GM19467 (cell line): ENCODE data around the gene AOX1.
"Not testable (repeated sequence)": the region's sequence is repeated elsewhere in the genome, so short reads cannot be mapped to it uniquely, and the experiment has no call there.

Experiments used
- ATAC-seq: cut with Tn5 transposase; IDR thresholded peaks from one replicate; pipeline ENCODE4 v1.9.1; 2021; ENCODE audit warnings: mild to moderate bottlenecking, moderate library complexity; ENCODE audit not compliant: unreplicated experiment

The AOX1 gene

GRCh38 chr2:200600549-200601225 is 14.9 kb downstream of the AOX1 start:
- no peak for ATAC-seq

GRCh38 chr2:200602584-200602983 is 16.8 kb downstream of the AOX1 start:
- no peak for ATAC-seq

GRCh38 chr2:200603972-200604371 is 18.2 kb downstream of the AOX1 start:
- no peak for ATAC-seq

DNA sequence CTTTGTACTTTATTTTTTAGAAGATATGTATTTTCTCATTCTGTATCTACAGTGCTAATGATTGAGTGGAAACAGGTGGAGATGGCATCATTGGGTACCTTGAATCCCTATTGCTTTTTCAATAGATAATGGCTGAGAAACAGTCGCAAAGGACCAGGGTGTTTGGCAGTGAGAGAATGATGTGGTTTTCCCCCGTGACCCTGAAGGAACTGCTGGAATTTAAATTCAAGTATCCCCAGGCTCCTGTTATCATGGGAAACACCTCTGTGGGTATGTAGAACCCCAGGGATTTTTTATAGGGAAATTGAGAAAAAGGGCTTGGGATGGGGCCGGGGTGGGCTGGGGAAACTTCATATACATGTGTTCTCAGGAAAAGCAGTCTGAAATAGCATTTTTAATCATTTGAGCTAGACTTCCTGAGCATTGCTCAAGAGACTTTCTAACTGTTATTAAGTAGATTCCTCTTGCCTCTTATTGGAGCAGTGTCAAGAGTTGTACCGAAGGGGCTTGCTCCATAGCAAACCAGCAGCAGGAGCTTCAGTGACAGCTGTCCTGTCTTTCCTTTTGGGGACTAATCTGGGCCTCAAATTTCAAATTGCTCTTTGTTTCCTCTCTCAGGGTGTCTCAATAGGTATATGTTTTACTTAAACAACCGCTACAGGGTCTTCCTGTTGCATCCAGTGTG is 18.9 kb downstream of the AOX1 start:
- ATAC-seq = no peak

DNA sequence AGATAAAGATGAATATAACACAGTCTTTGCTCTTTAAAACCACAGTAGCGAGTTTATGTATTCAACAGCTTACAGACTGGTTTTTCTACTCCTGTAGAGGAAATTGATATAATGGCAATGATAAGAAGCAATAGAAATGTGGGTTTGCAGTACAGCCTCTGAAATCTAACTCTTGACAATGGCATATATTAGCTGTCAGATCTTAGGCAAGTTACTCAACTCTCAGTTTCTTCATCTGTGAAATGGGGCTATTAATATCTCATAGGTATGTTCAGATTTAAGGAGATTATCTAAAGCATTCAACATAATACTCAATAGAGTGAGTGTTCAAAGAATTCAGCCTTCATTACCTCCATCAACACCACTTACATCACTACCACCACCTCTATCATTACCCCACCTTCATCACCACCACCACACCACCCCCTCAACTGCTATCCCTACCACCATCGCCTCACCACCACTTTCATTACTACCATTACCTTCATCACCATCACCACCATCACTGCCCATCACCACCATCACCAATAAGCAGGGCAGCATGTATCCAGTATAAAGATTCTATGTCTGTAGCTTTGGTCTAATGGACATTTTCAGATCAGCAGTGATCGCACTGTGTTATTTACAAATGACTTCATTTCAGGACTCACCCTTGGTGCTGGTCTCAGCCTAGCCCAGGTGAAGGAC is 22.7 kb downstream of the AOX1 start:
- ATAC-seq = no peak

- no peak for ATAC-seq
Observed at GRCh38 chr2:200609028-200609614, 23.3 kb downstream of the AOX1 start.

- not testable (repeated sequence) for ATAC-seq
Observed at GRCh38 chr2:200610217-200610616, 24.4 kb downstream of the AOX1 start.

GRCh38 chr2:200613692-200614091 is 27.9 kb downstream of the AOX1 start:
- ATAC-seq = no peak

DNA sequence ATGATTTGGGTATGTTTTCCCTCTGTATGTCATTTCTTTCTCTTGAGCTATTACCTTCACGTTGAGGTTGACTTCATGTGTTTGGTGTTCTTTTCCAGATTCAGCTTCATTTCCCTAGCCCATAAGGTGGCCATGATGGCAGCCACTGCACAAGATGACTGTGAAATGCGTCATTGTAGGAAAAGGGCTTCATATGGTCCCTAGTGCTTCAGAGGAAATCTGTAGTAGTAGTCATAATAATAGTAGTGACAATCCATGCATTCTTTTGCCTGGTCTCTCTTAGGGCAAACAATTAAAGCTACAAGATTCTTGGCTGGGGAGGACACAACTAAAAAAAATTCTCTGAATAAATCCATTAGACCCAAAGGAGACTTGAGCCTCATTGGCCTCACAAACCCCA is 28.4 kb downstream of the AOX1 start:
- no peak for ATAC-seq

- no peak for ATAC-seq
Observed at GRCh38 chr2:200615247-200615646, 29.4 kb downstream of the AOX1 start.

- no peak for ATAC-seq
Observed at GRCh38 chr2:200616193-200616592, 30.4 kb downstream of the AOX1 start.

- no peak for ATAC-seq
Observed at GRCh38 chr2:200616656-200617055, 30.8 kb downstream of the AOX1 start.

- no peak for ATAC-seq
Observed at GRCh38 chr2:200617156-200618053, 31.6 kb downstream of the AOX1 start.

- no peak for ATAC-seq
Observed at GRCh38 chr2:200618054-200618419, 32.2 kb downstream of the AOX1 start.

DNA sequence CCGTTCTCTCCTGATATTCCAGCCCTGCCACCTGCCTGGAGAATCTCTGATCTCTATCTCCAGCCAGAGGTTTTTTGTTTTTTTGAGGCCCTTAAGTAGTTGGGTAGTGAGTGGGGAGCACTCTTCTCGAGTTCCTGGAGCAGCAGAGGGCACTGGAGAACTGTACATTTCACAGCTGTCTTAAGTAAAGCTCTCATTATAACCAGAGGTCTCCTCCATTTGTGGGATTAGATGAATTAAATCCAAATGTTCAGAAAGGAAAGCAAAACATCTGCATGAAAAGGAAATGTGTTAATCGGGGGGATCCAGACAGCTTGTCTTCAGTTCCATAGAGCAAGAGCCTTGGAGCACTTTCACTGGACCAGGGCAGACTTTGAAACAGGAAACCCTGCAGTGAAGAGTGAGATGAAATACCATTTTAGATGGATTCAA is 32.8 kb downstream of the AOX1 start:
- ATAC-seq = no peak

DNA sequence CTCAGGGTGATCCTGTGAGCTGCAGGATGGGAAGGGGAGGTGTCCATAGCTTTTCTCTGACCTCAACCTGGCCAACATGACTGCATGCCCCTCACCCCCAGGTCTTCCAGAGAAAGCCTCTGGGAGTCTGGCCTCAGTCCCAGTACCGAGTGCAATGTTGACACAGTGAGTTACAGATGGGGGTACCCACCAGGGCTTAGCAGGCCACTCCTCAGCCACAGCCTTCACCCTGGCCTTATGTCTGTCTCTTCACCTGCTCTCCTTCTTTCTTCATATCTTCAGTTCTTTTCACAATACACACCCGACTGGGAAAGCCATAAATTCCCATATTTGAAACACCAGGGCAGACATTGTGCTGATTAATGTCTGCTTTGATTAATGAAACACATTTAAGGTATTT is 33.5 kb downstream of the AOX1 start:
- no peak for ATAC-seq

DNA sequence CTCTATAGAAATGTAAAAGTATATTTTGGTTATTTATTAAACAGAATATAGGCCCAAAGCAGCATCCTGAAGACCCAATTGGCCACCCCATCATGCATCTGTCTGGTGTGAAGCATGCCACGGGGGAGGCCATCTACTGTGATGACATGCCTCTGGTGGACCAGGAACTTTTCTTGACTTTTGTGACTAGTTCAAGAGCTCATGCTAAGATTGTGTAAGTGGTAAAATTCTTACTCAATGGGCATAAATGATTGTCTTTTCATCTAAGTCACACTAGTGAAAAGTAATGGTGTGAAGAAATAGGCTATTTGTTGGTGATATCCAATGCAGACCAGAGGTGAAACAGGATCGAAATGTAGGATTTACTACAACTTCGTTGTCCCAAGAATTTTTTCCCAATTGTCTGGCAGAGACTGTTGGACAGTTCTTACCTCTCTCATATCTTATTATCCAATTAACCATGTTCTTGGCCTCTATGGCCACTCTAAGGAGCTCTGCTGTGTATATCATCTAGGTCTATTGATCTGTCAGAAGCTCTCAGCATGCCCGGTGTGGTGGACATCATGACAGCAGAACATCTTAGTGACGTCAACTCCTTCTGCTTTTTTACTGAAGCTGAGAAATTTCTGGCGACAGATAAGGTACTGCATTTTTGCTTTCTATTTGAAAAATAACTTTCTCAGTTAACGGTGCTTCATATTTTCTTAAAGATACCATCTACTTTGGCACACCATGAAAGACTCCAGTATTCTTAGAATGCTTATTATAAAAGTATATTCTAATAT is 35.0 kb downstream of the AOX1 start:
- ATAC-seq = no peak

- ATAC-seq = no peak
Observed at GRCh38 chr2:200622106-200622505, 36.3 kb downstream of the AOX1 start.

GRCh38 chr2:200624026-200624425 is 38.2 kb downstream of the AOX1 start:
- ATAC-seq = no peak

DNA sequence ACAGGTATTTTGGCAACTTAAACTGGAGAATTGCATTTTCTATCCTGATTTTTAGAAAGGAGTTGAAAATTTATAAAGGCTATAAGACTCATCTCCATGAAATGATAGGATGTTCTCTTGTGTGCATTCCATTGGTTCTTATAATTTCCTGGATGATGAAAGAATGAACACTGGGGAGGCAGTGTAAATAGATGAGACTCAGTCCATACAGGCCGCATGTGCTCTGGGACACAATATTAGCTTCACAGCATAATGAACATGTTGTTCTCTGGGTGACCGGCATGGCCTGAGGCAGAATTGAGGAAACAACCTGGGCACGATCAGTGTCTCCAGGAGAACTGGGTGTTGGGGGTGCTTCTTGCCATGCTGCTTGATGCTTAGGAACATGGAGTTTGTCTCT is 38.8 kb downstream of the AOX1 start:
- ATAC-seq = no peak
